Jurkat, Clone E6-1 (cell line): ENCODE results near the gene RAB17.

Source experiments
- DNase-seq: peaks from one replicate; pipeline ENCODE4 v3.0.0-alpha.2; 2011; ENCODE audit warnings: low read depth, low spot score
- H3K4me3 ChIP-seq: 2 replicates; pipeline ENCODE4 v1.5.1; 2011; ENCODE audit warnings: mild to moderate bottlenecking, low read length, control low read depth, moderate library complexity

RAB17 gene

GRCh38 chr2:237569896-237570295 is 20.6 kb downstream of the RAB17 start:
- H3K4me3 ChIP-seq: no peak overlapping the region
- DNase-seq: no peak

GRCh38 chr2:237569041-237569440 is 21.5 kb downstream of the RAB17 start:
- no peak for DNase-seq

GRCh38 chr2:237568121-237568660 is 22.3 kb downstream of the RAB17 start:
- no peak for DNase-seq

More at GRCh38 chr2:237569041-237569440, 21.5 kb downstream of the RAB17 start:
- H3K4me3 ChIP-seq: no peak overlapping the region

GRCh38 chr2:237567276-237568029 is 23.1 kb downstream of the RAB17 start:
- H3K4me3 ChIP-seq: no peak overlapping the region

More at GRCh38 chr2:237568121-237568660, 22.3 kb downstream of the RAB17 start:
- no peak overlapping the region for H3K4me3 ChIP-seq

GRCh38 chr2:237566401-237567235 is 23.9 kb downstream of the RAB17 start, which contains the start of gene PRLH:
TSS of gene PRLH (plus strand) at chr2:237566574. CDS start at chr2:237566574, 0 bp downstream.
- DNase-seq: no peak
- H3K4me3 ChIP-seq: no peak within 1 kb of the TSS

More at GRCh38 chr2:237567276-237568029, 23.1 kb downstream of the RAB17 start:
- DNase-seq: no peak

- no peak for DNase-seq
These were observed 24.6 kb downstream of the RAB17 start for GRCh38 chr2:237565974-237566373.

GRCh38 chr2:237564526-237565131 is 25.9 kb downstream of the RAB17 start:
- DNase-seq: no peak
- no peak overlapping the region for H3K4me3 ChIP-seq

More at GRCh38 chr2:237565974-237566373, 24.6 kb downstream of the RAB17 start:
- no peak overlapping the region for H3K4me3 ChIP-seq

- no peak for DNase-seq
- no peak overlapping the region for H3K4me3 ChIP-seq
These were observed 26.7 kb downstream of the RAB17 start for GRCh38 chr2:237563816-237564215.

- DNase-seq: no peak
- no peak overlapping the region for H3K4me3 ChIP-seq
These were observed 29.3 kb downstream of the RAB17 start for GRCh38 chr2:237561221-237561620.

- no peak for DNase-seq
- H3K4me3 ChIP-seq: no peak overlapping the region
These were observed 31.4 kb downstream of the RAB17 start for GRCh38 chr2:237558961-237559641.

GRCh38 chr2:237557633-237558015 is 32.9 kb downstream of the RAB17 start:
- DNase-seq: no peak
- no peak overlapping the region for H3K4me3 ChIP-seq

- no peak overlapping the region for H3K4me3 ChIP-seq
- no peak for DNase-seq
These were observed 33.5 kb downstream of the RAB17 start for GRCh38 chr2:237556773-237557632.

- no peak for DNase-seq
- no peak overlapping the region for H3K4me3 ChIP-seq
These were observed 35.0 kb downstream of the RAB17 start for GRCh38 chr2:237555560-237555959.

GRCh38 chr2:237553948-237554347 is 36.6 kb downstream of the RAB17 start:
- DNase-seq: no peak
- H3K4me3 ChIP-seq: no peak overlapping the region

- no peak overlapping the region for H3K4me3 ChIP-seq
- DNase-seq: no peak
These were observed 37.6 kb downstream of the RAB17 start for GRCh38 chr2:237552908-237553307.

GRCh38 chr2:237551071-237551574 is 39.4 kb downstream of the RAB17 start:
- no peak overlapping the region for H3K4me3 ChIP-seq
- no peak for DNase-seq

- no peak overlapping the region for H3K4me3 ChIP-seq
- DNase-seq: no peak
These were observed 40.7 kb downstream of the RAB17 start for GRCh38 chr2:237549643-237550415.
